Heart left ventricle (tissue), 13 donors: ENCODE data around the gene LIN54.

ENCODE experiments used
- POLR2A ChIP-seq, 2 donors: fragments of 450-650 bp; IDR thresholded peaks; one replicate each; pipeline ENCODE4 v1.6.1; 2017; ENCODE audit warnings: antibody characterized with exemption in 2 of 2, mild to moderate bottlenecking in 2 of 2, moderate library complexity in 2 of 2
- TF ChIP-seq, protein P1 (sequence below), 12 donors: fragments of 200-600 bp; sonication (generic) in 4 of 12; IDR thresholded peaks; one replicate each; pipeline versions ENCODE4 v1.5.0 to v1.8.0; 2018 to 2022; ENCODE audit warnings: antibody characterized with exemption in 12 of 12, mild to moderate bottlenecking in 5 of 12
- donor health status: ischemic (EF 13 %, LVEDD 7.1; RV severe dilation, severe dysfunction).
- donor health status: DM: no; HTN: yes; CAD: no.
- donor health status: DM: no; HTN: no; CAD: no.
- donor health status: ischemic (EF 25% LVEDD 6.9; RV normal size, moderate dysfunction).
- donor health status: ischemic (EF 25% LVEDD 5.7; RV mildly dilated, moderate dysfunction).
- donor health status: ischemic (EF 35%, LVEDD 5.7; RV mildly dilated, moderate dysfunction).
- donor health status: nonischemic (EF 11% LVEDD 7.7; RV severe dilation, severe dysfunction).
- donor health status: DM: yes; HTN: yes; CAD: no.
- donor health status: PGD.
- donor health status: ischemic (EF 29% LVEDD 5.4; RV normal size, mild dysfunction).
- donor health status: nonischemic (EF 23%, LVEDD 6.1; RV moderate dilation, normal function).

DNA sequence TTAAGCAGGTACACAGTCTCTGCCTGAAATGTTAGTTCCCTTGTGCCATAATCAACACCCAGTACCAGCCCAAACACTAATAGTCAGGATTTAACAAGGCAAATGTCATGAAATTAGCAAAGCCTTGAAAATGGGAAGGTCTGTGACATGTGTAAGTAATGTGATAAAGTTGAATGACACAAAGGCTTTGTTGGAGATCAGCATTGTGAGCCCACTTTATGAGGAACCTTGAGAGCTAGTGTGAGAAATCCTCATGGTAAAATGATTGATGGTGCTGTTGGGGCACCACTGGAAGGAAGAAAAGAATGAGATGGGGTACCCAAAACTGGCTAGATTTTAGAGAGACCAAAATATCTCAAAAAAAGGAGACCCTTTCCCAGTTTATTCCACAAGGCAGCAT, 3.3 kb upstream of the LIN54 start:
- TF ChIP-seq, protein P1, sequence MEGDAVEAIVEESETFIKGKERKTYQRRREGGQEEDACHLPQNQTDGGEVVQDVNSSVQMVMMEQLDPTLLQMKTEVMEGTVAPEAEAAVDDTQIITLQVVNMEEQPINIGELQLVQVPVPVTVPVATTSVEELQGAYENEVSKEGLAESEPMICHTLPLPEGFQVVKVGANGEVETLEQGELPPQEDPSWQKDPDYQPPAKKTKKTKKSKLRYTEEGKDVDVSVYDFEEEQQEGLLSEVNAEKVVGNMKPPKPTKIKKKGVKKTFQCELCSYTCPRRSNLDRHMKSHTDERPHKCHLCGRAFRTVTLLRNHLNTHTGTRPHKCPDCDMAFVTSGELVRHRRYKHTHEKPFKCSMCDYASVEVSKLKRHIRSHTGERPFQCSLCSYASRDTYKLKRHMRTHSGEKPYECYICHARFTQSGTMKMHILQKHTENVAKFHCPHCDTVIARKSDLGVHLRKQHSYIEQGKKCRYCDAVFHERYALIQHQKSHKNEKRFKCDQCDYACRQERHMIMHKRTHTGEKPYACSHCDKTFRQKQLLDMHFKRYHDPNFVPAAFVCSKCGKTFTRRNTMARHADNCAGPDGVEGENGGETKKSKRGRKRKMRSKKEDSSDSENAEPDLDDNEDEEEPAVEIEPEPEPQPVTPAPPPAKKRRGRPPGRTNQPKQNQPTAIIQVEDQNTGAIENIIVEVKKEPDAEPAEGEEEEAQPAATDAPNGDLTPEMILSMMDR (IDR thresholded peaks at IDR 0.05): no peak
- TF ChIP-seq POLR2A (IDR thresholded peaks at IDR 0.05): no peak
